VCaP (cell line): ENCODE measurements around the gene JOSD2.

Source experiments
- H3K27ac ChIP-seq: fragments of 450-650 bp; 2 replicates; pipeline ENCODE4 v1.5.1; 2017
- TF ChIP-seq, protein P1 (sequence below): fragments of 450-650 bp; conservative IDR thresholded peaks from 2 replicates; pipeline ENCODE4 v1.5.1; 2017; ENCODE audit warnings: mild to moderate bottlenecking, moderate library complexity

JOSD2 gene

DNA sequence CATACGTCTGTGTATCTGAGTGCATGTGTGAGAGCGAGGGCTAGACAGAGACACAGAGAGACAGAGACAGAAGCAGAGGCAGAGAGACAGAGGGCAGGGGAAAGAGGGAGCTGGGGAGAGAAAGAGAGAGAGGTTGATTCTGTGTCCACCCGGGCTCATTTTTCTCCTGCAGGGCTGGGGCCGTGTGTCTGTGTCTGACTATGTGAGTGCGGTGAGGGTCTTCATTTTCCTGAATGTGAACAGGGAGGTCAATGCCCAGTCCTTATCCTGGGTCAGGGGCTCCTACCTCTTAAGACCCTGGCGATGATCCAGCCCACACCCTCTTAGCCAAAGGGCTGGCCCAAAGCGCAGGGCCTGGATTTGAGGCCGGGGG, 39.6 kb upstream of the JOSD2 start:
- no peak overlapping the region for H3K27ac ChIP-seq
- TF ChIP-seq, protein P1, sequence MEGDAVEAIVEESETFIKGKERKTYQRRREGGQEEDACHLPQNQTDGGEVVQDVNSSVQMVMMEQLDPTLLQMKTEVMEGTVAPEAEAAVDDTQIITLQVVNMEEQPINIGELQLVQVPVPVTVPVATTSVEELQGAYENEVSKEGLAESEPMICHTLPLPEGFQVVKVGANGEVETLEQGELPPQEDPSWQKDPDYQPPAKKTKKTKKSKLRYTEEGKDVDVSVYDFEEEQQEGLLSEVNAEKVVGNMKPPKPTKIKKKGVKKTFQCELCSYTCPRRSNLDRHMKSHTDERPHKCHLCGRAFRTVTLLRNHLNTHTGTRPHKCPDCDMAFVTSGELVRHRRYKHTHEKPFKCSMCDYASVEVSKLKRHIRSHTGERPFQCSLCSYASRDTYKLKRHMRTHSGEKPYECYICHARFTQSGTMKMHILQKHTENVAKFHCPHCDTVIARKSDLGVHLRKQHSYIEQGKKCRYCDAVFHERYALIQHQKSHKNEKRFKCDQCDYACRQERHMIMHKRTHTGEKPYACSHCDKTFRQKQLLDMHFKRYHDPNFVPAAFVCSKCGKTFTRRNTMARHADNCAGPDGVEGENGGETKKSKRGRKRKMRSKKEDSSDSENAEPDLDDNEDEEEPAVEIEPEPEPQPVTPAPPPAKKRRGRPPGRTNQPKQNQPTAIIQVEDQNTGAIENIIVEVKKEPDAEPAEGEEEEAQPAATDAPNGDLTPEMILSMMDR = no peak

DNA sequence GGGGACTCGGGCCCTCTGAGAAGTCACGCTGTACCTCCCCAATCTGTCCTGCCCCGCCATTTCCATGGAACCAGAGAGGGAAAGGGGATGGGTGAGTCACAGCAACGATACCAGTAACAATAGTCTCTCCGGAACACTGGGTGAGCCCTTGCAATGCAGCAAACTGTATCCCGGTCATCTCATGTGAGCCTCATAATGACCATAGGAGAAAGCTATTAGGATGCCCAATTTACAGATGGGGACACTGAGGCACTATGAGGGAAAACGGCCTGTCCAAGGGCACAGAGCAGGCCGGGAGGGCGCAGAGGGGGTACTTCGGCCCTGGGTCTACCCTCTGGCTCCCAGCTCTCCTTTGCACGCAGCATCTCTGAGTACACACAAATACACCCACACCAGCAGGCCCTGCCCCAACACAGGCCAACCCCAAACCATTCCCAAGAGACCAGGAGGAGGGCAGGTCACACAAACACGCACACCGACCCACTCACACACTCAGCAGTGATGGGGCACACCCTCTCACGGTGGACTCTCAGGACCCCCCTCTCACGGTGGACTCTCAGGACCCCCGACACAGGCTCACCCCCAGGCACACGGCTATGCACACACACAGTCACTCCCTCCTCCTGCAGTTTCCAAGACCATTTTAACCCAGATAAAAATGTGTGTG, 39.1 kb upstream of the JOSD2 start:
- no peak overlapping the region for H3K27ac ChIP-seq
- TF ChIP-seq, protein P1 = no peak

DNA sequence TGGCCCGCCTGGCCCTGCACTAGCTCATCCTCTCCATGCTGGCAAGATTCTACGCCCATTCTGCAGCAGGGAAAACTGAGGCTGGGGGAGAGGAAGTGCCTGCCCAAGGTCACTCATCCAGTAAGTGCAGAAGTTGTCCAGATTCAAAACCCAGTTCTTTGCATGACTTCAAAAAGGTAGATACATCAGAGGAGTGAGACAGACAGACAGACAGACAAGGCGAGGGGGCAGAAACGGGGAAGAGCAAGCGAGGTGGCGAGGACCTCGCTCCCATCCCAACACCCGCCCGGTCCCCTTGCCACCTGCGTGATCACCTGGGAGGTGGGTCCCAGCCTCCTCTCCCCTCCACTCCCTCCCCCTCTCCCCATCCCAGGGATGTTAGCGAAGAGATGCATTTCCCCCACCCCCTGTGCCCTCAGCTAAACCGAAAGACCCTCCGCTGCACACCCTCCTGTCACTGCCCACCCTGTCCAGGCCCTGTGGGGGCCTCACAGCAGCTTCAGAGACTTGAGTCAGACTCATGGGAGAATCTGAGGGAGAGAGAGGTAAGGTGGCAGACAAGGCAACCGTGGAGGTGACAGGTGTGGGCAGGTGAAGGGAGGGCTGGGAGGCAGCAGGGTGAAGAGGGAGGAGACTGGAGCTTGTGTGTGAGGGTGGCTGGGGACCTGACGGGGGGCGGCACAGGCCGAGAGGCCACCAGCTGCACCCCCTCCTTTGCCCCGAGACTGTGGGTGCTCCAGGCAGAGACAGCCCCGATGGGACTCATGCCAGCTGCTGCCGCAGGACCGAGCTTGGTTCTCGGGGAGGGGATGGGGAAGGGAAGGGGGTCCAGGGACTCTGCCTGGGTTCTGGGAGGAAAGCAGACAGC, 38.3 kb upstream of the JOSD2 start:
- TF ChIP-seq, protein P1 = no peak
- H3K27ac ChIP-seq = no peak overlapping the region

DNA sequence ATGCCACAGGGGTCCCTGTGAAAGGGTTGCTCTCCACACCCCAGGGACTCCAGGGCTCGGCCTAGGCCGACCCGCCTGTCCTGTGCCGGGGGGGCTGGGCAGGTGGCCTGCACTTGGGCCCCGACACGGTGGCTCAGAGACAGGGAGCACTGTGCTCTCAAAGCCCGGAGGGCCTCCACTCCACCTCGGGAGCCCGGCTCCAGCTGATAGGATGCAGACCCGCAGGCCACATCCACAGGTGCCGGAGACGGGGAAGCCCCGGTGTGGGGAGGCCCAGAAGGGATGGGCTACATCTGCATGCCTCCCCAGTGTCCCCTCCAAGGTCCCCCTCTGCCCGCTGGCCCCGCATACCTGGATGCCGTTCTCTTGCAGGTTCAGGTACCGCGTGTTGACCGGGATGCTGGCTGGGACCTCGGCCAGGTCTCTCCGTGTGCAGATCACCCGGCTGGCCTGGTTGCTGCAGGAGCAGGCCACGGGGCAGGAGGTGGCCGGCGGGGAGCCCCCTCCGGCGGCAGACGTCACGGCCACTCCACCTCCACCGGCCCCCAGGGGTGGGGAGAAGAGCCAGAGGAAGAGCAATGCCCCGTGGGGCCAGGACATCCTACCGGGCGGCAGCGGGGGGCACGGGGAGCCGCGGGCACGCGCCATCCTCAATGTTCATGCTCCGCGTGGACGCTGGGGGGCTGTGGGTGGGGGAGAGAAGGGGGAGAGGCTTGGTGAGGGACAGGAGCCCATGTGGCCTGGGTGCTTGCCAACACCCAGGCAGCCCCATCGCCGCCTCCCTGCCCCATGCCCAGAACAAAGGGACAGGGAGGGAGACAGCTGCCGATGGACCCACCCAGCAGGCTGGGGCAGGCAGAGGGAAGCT, 37.4 kb upstream of the JOSD2 start:
- H3K27ac ChIP-seq = no peak overlapping the region
- TF ChIP-seq, protein P1 = no peak

DNA sequence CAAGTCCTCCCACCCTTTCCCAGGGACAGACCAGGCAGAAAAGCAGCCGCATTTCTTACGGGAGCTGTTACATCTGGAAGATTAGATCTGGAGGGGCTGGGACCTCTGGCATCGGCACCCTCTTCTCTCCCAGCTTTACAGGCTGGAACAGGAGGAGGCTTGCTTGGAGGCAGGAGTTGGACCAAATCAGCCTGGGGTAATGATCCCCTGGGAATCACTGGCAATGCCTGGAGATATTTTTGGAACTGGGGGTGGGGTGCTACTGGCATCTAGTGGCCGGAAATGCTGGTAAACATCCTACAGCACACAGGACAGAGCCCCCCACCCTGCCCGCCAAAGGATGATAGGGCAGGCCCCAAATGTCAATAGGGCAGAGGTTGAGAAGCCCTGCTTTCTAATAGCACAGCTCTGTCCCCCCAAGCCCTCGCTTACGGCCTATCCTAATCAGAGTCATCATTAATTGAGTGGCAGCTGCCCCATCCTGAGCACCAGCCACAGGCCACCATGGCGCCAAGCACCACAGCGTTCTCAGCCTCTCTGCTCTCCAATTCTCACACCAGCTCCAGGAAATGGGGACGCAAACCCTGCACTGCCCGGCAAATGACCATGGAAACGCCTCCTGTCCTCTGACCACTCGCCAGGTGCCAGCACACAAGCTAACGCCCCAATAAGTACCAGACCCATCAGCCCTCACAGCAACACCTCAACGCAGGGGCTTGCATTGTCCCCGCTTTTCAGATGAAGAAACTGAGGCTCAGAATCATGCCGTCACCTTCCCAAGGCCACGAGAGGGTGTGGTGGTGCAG, 36.6 kb upstream of the JOSD2 start:
- no peak overlapping the region for H3K27ac ChIP-seq
- TF ChIP-seq, protein P1 = no peak

DNA sequence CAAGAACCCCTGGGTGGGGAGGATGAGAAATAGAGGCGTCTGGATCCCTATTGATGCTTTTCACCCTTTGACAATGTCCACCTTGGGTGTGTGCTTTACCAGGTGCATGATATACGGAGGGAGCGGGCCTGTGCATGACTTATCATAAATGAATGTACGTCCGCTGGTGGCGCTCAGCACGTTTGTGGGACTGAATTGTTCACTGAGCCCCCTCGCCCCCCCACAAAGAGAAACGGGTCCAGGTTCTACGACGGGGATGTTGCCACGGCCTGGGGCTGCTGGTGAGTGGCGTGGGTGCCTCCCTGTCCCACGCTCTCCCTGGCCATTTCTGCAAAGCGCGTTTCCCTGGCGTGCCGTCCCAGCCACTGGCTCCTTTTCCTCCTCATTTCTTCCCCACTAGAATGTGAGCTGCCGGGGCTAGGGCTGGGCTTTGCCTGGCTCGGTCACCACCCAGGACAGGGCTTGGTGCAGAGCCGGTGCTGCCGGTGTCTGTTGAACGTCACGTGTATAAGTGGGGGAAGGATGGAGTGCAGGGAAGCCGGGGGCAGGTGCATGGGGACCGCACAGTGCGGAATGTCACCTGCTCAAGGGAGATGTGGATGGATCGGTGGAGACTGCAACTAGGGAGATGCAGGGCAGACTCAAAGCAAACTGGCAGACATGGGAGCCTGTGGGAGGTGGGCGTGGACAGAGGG, 35.7 kb upstream of the JOSD2 start:
- H3K27ac ChIP-seq = no peak overlapping the region
- TF ChIP-seq, protein P1 = no peak
